K562 (cell line): Measurements from ENCODE around the gene TMEM107. TPM values are rescaled to one million over a fixed set of nuclear protein-coding genes. Genes with fewer than 3 reads are reported as not detected.
A peak's percentile ranks its signal among the peaks of the same experiment; 100 is the strongest.

ENCODE experiments used
- ADNP ChIP-seq: fragments of 200-800 bp; sonication (Bioruptor generic); IDR thresholded peaks from 2 replicates; pipeline ENCODE4 v1.6.1; 2016; ENCODE audit warnings: missing genetic modification characterization, missing compliant biosample characterization
- BCL6 ChIP-seq: fragments of 250-450 bp; sonication (Bioruptor Pico); IDR thresholded peaks from 2 replicates; pipeline ENCODE4 v1.4.0; 2020
- SAP30 ChIP-seq: fragments of 200-600 bp; sonication (generic); IDR thresholded peaks from 2 replicates; pipeline ENCODE4 v1.6.1; 2012; ENCODE audit warnings: borderline replicate concordance, low read depth, mild to moderate bottlenecking, moderate library complexity, low read length, control low read depth, inconsistent platforms; ENCODE audit not compliant: insufficient read depth, poor library complexity, severe bottlenecking
- SMAD1 ChIP-seq: fragments of 150-350 bp; IDR thresholded peaks from 2 replicates; pipeline ENCODE4 v1.6.1; 2014; ENCODE audit warnings: low read length, low read depth; ENCODE audit not compliant: partially characterized antibody
- TRIM24 ChIP-seq, 2 experiments: fragments of 450-650 bp; IDR thresholded peaks; 2 replicates each; pipeline ENCODE4 v1.6.1; 2016
- ZBED1 ChIP-seq: IDR thresholded peaks from 2 replicates; pipeline ENCODE4 v1.6.1; 2014
- ZNF436 ChIP-seq: fragments of 250-450, 450-650 bp; sonication (Bioruptor Pico); formaldehyde crosslinking; IDR thresholded peaks from 2 replicates; pipeline ENCODE4 v1.7.0; 2020; ENCODE audit warnings: mild to moderate bottlenecking
- polyA plus RNA-seq, 8 experiments: library from polyadenylated mRNA; depleted of rRNA in 4 of 8; stranded (reverse) in 5 of 8; unstranded in 3 of 8; fragments of >200 nt; fragmentation: Nextera tagmentation in 2 of 8; fragmentation: Illumina TruSeq in 1 of 8; extraction: Ambion mirVana in 2 of 8; extraction: Trizol in 1 of 8; gene quantifications; 2 replicates each; pipeline versions ENCODE4 v1.2.1 to v1.2.3, GENCODE V29; 2011 to 2014; ENCODE audit warnings: inconsistent platforms in 1 of 8, missing spikeins in 1 of 8
- total RNA-seq, 7 experiments: library from RNA; depleted of rRNA in 6 of 7; stranded (reverse); fragments of >200 nt in 6 of 7; fragmentation: Illumina TruSeq in 2 of 7; extraction: Trizol in 2 of 7; gene quantifications; 2 replicates each; pipeline versions ENCODE4 v1.2.1 to v1.2.3, GENCODE V29; 2011 to 2021; ENCODE audit warnings: low replicate concordance in 1 of 7
- TF ChIP-seq, protein P1 (sequence below), 2 experiments: fragments of 450-650 bp; conservative IDR thresholded peaks; 2 replicates each; pipeline ENCODE4 v1.6.1; 2017; ENCODE audit warnings: mild to moderate bottlenecking in 2 of 2, moderate library complexity in 2 of 2
- TF ChIP-seq, protein P2 (sequence below): fragments of 200-600 bp; sonication (generic); IDR thresholded peaks from one replicate; pipeline ENCODE4 v1.6.1; 2012; ENCODE audit warnings: mild to moderate bottlenecking, low read depth, low read length, inconsistent platforms
- TF ChIP-seq, protein P3 (sequence below): fragments of 450-650 bp; formaldehyde crosslinking; IDR thresholded peaks from 2 replicates; pipeline ENCODE4 v1.4.0; 2022; ENCODE audit warnings: missing genetic modification characterization

Gene TMEM107
- total and polyA plus RNA-seq, 9 of the 15 experiments (the other 6 are each of a cell fraction or from before 2014, with no cell fraction given) = 7.1 to 26.2 (median 16.9) TPM

DNA sequence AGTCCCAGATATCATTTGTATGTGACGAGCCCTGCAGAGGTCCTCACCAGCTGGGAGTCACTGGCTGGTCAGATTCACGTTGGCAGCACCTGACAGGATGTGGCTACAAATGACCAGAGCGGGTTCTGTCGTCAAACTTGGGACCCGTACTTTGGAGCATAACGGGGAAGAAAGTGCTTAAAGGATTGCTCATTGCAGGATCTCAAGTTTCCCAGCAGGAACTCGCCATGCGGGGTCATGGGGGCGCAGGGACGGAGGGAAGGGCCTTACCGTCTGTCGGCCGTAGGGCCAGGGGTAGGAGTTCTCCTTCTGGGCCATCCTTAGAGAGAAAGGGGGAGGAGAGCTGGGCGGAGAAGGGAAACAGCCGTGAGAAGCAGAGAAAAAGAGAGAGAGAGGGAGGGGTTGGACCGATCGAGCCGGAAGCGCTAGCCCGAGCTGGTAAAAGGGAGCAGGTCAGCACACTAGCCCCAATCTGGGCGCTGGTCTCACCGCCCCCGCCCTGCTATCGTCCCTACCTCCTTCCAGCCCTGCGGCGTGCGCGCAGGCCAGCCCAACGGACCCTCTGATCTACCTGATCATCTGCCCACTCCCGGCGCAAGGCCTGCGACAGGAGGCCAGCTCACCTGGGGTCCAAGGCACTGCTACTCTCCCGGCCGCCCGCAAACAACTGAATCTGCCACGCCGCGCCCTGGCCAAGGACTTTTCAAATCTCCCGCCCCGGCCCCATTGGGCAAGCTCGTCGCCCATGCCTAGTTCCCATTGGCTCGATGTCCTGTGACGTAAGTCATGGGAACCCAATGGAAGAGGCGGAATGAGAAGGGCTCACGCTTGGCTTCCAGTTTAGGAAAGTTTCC lies 34.0 kb upstream of the TMEM107 start, which contains the start of gene AURKB (continued):
- TF ChIP-seq BCL6 (no peak), ZNF436 (CRISPR knock-in tag) (no peak), ZBED1 (no peak), SAP30 (peak; percentile 99), ADNP (tag) (no peak), TRIM24 (IDR thresholded peaks at IDR 0.05) (no peak; a peak in 1 of 4 replicates), SMAD1 (no peak)
- TF ChIP-seq, protein P1, sequence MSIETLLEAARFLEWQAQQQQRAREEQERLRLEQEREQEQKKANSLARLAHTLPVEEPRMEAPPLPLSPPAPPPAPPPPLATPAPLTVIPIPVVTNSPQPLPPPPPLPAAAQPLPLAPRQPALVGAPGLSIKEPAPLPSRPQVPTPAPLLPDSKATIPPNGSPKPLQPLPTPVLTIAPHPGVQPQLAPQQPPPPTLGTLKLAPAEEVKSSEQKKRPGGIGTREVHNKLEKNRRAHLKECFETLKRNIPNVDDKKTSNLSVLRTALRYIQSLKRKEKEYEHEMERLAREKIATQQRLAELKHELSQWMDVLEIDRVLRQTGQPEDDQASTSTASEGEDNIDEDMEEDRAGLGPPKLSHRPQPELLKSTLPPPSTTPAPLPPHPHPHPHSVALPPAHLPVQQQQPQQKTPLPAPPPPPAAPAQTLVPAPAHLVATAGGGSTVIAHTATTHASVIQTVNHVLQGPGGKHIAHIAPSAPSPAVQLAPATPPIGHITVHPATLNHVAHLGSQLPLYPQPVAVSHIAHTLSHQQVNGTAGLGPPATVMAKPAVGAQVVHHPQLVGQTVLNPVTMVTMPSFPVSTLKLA (conservative IDR thresholded peaks at IDR 0.05) = peak; percentile 76 to 94
- TF ChIP-seq, protein P2, sequence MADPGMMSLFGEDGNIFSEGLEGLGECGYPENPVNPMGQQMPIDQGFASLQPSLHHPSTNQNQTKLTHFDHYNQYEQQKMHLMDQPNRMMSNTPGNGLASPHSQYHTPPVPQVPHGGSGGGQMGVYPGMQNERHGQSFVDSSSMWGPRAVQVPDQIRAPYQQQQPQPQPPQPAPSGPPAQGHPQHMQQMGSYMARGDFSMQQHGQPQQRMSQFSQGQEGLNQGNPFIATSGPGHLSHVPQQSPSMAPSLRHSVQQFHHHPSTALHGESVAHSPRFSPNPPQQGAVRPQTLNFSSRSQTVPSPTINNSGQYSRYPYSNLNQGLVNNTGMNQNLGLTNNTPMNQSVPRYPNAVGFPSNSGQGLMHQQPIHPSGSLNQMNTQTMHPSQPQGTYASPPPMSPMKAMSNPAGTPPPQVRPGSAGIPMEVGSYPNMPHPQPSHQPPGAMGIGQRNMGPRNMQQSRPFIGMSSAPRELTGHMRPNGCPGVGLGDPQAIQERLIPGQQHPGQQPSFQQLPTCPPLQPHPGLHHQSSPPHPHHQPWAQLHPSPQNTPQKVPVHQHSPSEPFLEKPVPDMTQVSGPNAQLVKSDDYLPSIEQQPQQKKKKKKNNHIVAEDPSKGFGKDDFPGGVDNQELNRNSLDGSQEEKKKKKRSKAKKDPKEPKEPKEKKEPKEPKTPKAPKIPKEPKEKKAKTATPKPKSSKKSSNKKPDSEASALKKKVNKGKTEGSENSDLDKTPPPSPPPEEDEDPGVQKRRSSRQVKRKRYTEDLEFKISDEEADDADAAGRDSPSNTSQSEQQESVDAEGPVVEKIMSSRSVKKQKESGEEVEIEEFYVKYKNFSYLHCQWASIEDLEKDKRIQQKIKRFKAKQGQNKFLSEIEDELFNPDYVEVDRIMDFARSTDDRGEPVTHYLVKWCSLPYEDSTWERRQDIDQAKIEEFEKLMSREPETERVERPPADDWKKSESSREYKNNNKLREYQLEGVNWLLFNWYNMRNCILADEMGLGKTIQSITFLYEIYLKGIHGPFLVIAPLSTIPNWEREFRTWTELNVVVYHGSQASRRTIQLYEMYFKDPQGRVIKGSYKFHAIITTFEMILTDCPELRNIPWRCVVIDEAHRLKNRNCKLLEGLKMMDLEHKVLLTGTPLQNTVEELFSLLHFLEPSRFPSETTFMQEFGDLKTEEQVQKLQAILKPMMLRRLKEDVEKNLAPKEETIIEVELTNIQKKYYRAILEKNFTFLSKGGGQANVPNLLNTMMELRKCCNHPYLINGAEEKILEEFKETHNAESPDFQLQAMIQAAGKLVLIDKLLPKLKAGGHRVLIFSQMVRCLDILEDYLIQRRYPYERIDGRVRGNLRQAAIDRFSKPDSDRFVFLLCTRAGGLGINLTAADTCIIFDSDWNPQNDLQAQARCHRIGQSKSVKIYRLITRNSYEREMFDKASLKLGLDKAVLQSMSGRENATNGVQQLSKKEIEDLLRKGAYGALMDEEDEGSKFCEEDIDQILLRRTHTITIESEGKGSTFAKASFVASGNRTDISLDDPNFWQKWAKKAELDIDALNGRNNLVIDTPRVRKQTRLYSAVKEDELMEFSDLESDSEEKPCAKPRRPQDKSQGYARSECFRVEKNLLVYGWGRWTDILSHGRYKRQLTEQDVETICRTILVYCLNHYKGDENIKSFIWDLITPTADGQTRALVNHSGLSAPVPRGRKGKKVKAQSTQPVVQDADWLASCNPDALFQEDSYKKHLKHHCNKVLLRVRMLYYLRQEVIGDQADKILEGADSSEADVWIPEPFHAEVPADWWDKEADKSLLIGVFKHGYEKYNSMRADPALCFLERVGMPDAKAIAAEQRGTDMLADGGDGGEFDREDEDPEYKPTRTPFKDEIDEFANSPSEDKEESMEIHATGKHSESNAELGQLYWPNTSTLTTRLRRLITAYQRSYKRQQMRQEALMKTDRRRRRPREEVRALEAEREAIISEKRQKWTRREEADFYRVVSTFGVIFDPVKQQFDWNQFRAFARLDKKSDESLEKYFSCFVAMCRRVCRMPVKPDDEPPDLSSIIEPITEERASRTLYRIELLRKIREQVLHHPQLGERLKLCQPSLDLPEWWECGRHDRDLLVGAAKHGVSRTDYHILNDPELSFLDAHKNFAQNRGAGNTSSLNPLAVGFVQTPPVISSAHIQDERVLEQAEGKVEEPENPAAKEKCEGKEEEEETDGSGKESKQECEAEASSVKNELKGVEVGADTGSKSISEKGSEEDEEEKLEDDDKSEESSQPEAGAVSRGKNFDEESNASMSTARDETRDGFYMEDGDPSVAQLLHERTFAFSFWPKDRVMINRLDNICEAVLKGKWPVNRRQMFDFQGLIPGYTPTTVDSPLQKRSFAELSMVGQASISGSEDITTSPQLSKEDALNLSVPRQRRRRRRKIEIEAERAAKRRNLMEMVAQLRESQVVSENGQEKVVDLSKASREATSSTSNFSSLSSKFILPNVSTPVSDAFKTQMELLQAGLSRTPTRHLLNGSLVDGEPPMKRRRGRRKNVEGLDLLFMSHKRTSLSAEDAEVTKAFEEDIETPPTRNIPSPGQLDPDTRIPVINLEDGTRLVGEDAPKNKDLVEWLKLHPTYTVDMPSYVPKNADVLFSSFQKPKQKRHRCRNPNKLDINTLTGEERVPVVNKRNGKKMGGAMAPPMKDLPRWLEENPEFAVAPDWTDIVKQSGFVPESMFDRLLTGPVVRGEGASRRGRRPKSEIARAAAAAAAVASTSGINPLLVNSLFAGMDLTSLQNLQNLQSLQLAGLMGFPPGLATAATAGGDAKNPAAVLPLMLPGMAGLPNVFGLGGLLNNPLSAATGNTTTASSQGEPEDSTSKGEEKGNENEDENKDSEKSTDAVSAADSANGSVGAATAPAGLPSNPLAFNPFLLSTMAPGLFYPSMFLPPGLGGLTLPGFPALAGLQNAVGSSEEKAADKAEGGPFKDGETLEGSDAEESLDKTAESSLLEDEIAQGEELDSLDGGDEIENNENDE = no peak
- TF ChIP-seq, protein P3, sequence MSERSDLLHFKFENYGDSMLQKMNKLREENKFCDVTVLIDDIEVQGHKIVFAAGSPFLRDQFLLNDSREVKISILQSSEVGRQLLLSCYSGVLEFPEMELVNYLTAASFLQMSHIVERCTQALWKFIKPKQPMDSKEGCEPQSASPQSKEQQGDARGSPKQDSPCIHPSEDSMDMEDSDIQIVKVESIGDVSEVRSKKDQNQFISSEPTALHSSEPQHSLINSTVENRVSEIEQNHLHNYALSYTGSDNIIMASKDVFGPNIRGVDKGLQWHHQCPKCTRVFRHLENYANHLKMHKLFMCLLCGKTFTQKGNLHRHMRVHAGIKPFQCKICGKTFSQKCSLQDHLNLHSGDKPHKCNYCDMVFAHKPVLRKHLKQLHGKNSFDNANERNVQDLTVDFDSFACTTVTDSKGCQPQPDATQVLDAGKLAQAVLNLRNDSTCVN (CRISPR knock-in tag) = no peak
